GM12878 (cell line): ENCODE results near the gene LDLRAD4. TPM values are rescaled to one million over a fixed set of nuclear protein-coding genes. Genes with fewer than 3 reads are reported as not detected.

Experiments used
- ATAC-seq: fragments of 200-7000 bp; cut with Tn5 transposase; 3 replicates; pipeline ENCODE4 v1.9.1; 2020; ENCODE audit warnings: mild to moderate bottlenecking, moderate library complexity
- BruUV-seq: library from RNA; stranded (reverse); fragments of 400-500 nt; replicated peaks from 2 replicates; lab custom pipeline; 2021; lab: Mats Ljungman, UMichigan
- CTCF ChIA-PET: fragments of 300-600 bp; sonication (Branson Sonifier 250); formaldehyde crosslinking; extraction: SDS; loops from one replicate; lab custom pipeline; 2021; ENCODE audit warnings: inconsistent platforms; lab: Yijun Ruan, JAX
- POLR2A ChIA-PET: fragments of 350-600 bp; formaldehyde crosslinking; extraction: SDS; loops from one replicate; lab custom pipeline; 2021; ENCODE audit warnings: inconsistent platforms; lab: Charles Lee
- RAD21 ChIA-PET: fragments of 300-600 bp; sonication (Branson Sonifier 250); formaldehyde crosslinking; loops from one replicate; lab custom pipeline; 2023; ENCODE audit warnings: antibody characterized with exemption; ENCODE audit not compliant: unreplicated experiment; lab: Charles Lee
- SMC1A ChIA-PET: fragments of 300-600 bp; sonication (Branson Sonifier 250); formaldehyde crosslinking; loops from one replicate; lab custom pipeline; 2023; ENCODE audit not compliant: unreplicated experiment, uncharacterized antibody; lab: Charles Lee
- DNase-seq: peaks from one replicate; pipeline ENCODE4 v3.0.0-alpha.2; 2011; ENCODE audit warnings: low read depth, low spot score
- FAIRE-seq: peaks from 3 replicates; lab custom pipeline; 2011; peaks lifted over from hg19 to GRCh38; lab: Jason Lieb, UNC
- H2AFZ ChIP-seq: 2 replicates; pipeline ENCODE4 v1.6.0; 2011; ENCODE audit warnings: low read depth, low read length, control low read depth; ENCODE audit not compliant: control insufficient read depth
- H3K27ac ChIP-seq: 2 replicates; pipeline ENCODE4 v1.5.1; 2011; ENCODE audit warnings: control low read depth; ENCODE audit not compliant: control insufficient read depth, insufficient read depth
- H3K27me3 ChIP-seq, 2 experiments: replicated peaks in 1 of 2; 2 replicates each; pipeline versions ENCODE4 v1.6.0 to v1.6.1; 2011; ENCODE audit warnings: low read length in 1 of 2; ENCODE audit not compliant: control insufficient read depth in 2 of 2, insufficient read depth in 2 of 2
- H3K36me3 ChIP-seq, 2 experiments: 2 replicates each; pipeline ENCODE4 v1.5.1; 2011; ENCODE audit warnings: low read length in 1 of 2; ENCODE audit not compliant: control insufficient read depth in 2 of 2, insufficient read depth in 2 of 2
- H3K4me1 ChIP-seq: 2 replicates; pipeline ENCODE4 v1.6.1; 2011; ENCODE audit warnings: mild to moderate bottlenecking, low read length, moderate library complexity, mixed read lengths; ENCODE audit not compliant: control insufficient read depth, insufficient read depth
- H3K4me2 ChIP-seq: 2 replicates; pipeline ENCODE4 v1.6.0; 2011; ENCODE audit warnings: control low read depth; ENCODE audit not compliant: control insufficient read depth, insufficient read depth
- H3K4me3 ChIP-seq: fragments of 200-600 bp; sonication (generic); 2 replicates; pipeline ENCODE4 v1.5.1; 2016
- H3K79me2 ChIP-seq: 2 replicates; pipeline ENCODE4 v1.6.0; 2011; ENCODE audit warnings: low read length; ENCODE audit not compliant: control insufficient read depth, insufficient read depth
- H3K9ac ChIP-seq: 2 replicates; pipeline ENCODE4 v1.8.0; 2011; ENCODE audit warnings: low read length, control low read depth, mixed read lengths; ENCODE audit not compliant: control insufficient read depth, insufficient read depth
- H3K9me3 ChIP-seq: replicated peaks from 3 replicates; pipeline ENCODE4 v1.5.1; 2011; ENCODE audit warnings: mild to moderate bottlenecking, low read length; ENCODE audit not compliant: control insufficient read depth, insufficient read depth
- H4K20me1 ChIP-seq: 2 replicates; pipeline ENCODE4 v1.6.0; 2011; ENCODE audit not compliant: control insufficient read depth, insufficient read depth
- ATF3 ChIP-seq: IDR thresholded peaks from 2 replicates; pipeline ENCODE4 v1.6.1; 2011; ENCODE audit warnings: low read depth, mild to moderate bottlenecking, low read length, moderate library complexity, borderline replicate concordance; ENCODE audit errors: extremely low read depth
- BCLAF1 ChIP-seq: fragments of 450-650 bp; IDR thresholded peaks from 2 replicates; pipeline ENCODE4 v1.6.1; 2017; ENCODE audit warnings: antibody characterized with exemption, mild to moderate bottlenecking, moderate library complexity
- CBX5 ChIP-seq: sonication (generic); IDR thresholded peaks from 2 replicates; pipeline ENCODE4 v1.6.1; 2016; ENCODE audit warnings: low read depth, moderate library complexity, mild to moderate bottlenecking, inconsistent platforms
- ESRRA ChIP-seq: IDR thresholded peaks from 2 replicates; pipeline ENCODE4 v1.6.1; 2012; ENCODE audit warnings: mild to moderate bottlenecking, low read length, improper control_type of control experiment
- ETV6 ChIP-seq, 2 experiments: fragments of 450-650 bp in 1 of 2; IDR thresholded peaks in 1 of 2; conservative IDR thresholded peaks in 1 of 2; 2 replicates each; pipeline ENCODE4 v1.6.1; 2014; ENCODE audit warnings: antibody characterized with exemption in 1 of 2, borderline replicate concordance in 1 of 2, low read depth in 1 of 2, mild to moderate bottlenecking in 1 of 2, moderate library complexity in 1 of 2
- FOXK2 ChIP-seq: fragments of 450-650 bp; IDR thresholded peaks from 2 replicates; pipeline ENCODE4 v1.6.1; 2017; ENCODE audit warnings: mild to moderate bottlenecking, moderate library complexity
- HDGF ChIP-seq: fragments of 450-650 bp; IDR thresholded peaks from 2 replicates; pipeline ENCODE4 v1.6.1; 2016; ENCODE audit warnings: antibody characterized with exemption
- KAT2A ChIP-seq: conservative IDR thresholded peaks from 2 replicates; pipeline ENCODE4 v1.6.1; 2011; ENCODE audit warnings: low read depth, low read length; ENCODE audit not compliant: control insufficient read depth
- MYB ChIP-seq: fragments of 150-350 bp; IDR thresholded peaks from 2 replicates; pipeline ENCODE4 v1.6.1; 2014; ENCODE audit warnings: mild to moderate bottlenecking, low read depth, low read length, borderline replicate concordance
- POLR2A ChIP-seq: IDR thresholded peaks from 2 replicates; pipeline ENCODE4 v1.6.1; 2011; ENCODE audit warnings: low read depth, mild to moderate bottlenecking, low read length
- SREBF2 ChIP-seq: IDR thresholded peaks from 2 replicates; pipeline ENCODE4 v1.6.1; 2012; ENCODE audit warnings: mild to moderate bottlenecking, low read length
- TAF1 ChIP-seq: IDR thresholded peaks from 2 replicates; pipeline ENCODE4 v1.6.1; 2011; ENCODE audit warnings: mild to moderate bottlenecking, low read depth, low read length, borderline replicate concordance
- TCF7 ChIP-seq: IDR thresholded peaks from 2 replicates; pipeline ENCODE4 v1.6.1; 2014; ENCODE audit warnings: antibody characterized with exemption, borderline replicate concordance
- ZBTB40 ChIP-seq: fragments of 450-650 bp; IDR thresholded peaks from 2 replicates; pipeline ENCODE4 v1.6.1; 2016; ENCODE audit warnings: mild to moderate bottlenecking, moderate library complexity, borderline replicate concordance
- ZNF24 ChIP-seq: fragments of 450-650 bp; IDR thresholded peaks from 2 replicates; pipeline ENCODE4 v1.6.1; 2017; ENCODE audit warnings: antibody characterized with exemption, mild to moderate bottlenecking
- ZZZ3 ChIP-seq: IDR thresholded peaks from 2 replicates; pipeline ENCODE4 v1.6.1; 2011; ENCODE audit warnings: low read depth; ENCODE audit not compliant: control insufficient read depth, insufficient read length
- WGBS: methylation state at CpG from one replicate; pipeline ENCODE4 v1.1.6; 2016; ENCODE audit warnings: low lambda C conversion rate; ENCODE audit not compliant: insufficient replicate concordance, insufficient coverage; ENCODE audit errors: missing lambda C conversion rate; 5-methylcytosine and 5-hydroxymethylcytosine counted together
- in situ Hi-C: fragments of 300-500 bp; cut with MboI; formaldehyde crosslinking; loops from 9 replicates; pipeline ENCODE4 v1.14.3; 2018; ENCODE audit warnings: mixed read lengths
- intact Hi-C: fragments of 100-400 bp; cut with micrococcal nuclease; formaldehyde crosslinking; loops from one replicate; pipeline ENCODE4 v1.14.2; 2022; ENCODE audit not compliant: unreplicated experiment
- polyA plus RNA-seq, 11 experiments: library from polyadenylated mRNA; depleted of rRNA in 4 of 11; unstranded in 6 of 11; stranded (reverse) in 5 of 11; fragments of >200 nt; fragmentation: Nextera tagmentation in 4 of 11; fragmentation: Illumina TruSeq in 1 of 11; extraction: Ambion mirVana in 4 of 11; extraction: Trizol in 1 of 11; gene quantifications; 1 replicate in 1 of 11; 2 replicates in 10 of 11; pipeline versions ENCODE4 v1.2.1 to v1.2.3, GENCODE V29; 2011 to 2016; ENCODE audit warnings: inconsistent platforms in 2 of 11, missing spikeins in 2 of 11, low read depth in 1 of 11
- total RNA-seq, 4 experiments: library from RNA; depleted of rRNA in 3 of 4; stranded (reverse); fragments of >200 nt in 3 of 4; fragmentation: Illumina TruSeq in 1 of 4; extraction: Trizol in 1 of 4; gene quantifications; 2 replicates each; pipeline versions ENCODE4 v1.2.1 to v1.2.3, GENCODE V29; 2013 to 2021

The LDLRAD4 gene
- total and polyA plus RNA-seq, 10 of the 15 experiments (the other 5 are each of a cell fraction or from before 2014, with no cell fraction given), result 2.7 to 16.8 (median 11.2) TPM

GRCh38 chr18:13604786-13605185 lies 386.2 kb downstream of the LDLRAD4 start:
- Histone ChIP-seq H3K79me2 (no peaks in the 10 kb centered on the region), H2AFZ (no peak overlapping the region), H3K27ac (no peak overlapping the region), H3K4me1 (peaks cover 30% of the 10 kb centered on the region), H3K27me3 (no peaks in the 10 kb centered on the region), H3K9ac (no peak overlapping the region), H3K4me2 (no peak overlapping the region), H3K9me3 (peaks cover 13% of the 10 kb centered on the region; the same call in 2 of the 3 replicates), H4K20me1 (no peaks in the 10 kb centered on the region), H3K4me3 (no peak overlapping the region)
- in situ Hi-C loops, result no loop called here
- DNase-seq, result no peak
- ChIA-PET CTCF (no interaction called here), SMC1A (interaction anchor here (2.2 to 3.4 kb wide), 3 partner anchors 17 to 27 kb away, joined by 8 to 19 read pairs (median 8); no protein-coding TSS in a partner anchor), RAD21 (interaction anchor here (1.2 to 1.5 kb wide), 2 partner anchors 9 to 43 kb away, joined by 5 to 6 read pairs; no protein-coding TSS in a partner anchor)
- FAIRE-seq, result no peak
- ATAC-seq, result no peak
- TF ChIP-seq HDGF, result no peak
- TF ChIP-seq TCF7, result no peak
- TF ChIP-seq ETV6 (conservative IDR thresholded peaks at IDR 0.05 in 1 of 2, IDR thresholded peaks at IDR 0.05 in 1 of 2; ENCODE audit: borderline replicate concordance in 1 of 2, low read depth in 1 of 2), result no peak
- no peak for TF ChIP-seq ESRRA
- no peak for TF ChIP-seq MYB
- no peak for TF ChIP-seq ZZZ3
- TF ChIP-seq KAT2A, result no peak
- no peak for TF ChIP-seq ZNF24
- TF ChIP-seq CBX5, result no peak
- TF ChIP-seq SREBF2, result no peak
- no peak for TF ChIP-seq TAF1
- no peak for TF ChIP-seq FOXK2
- no peak for TF ChIP-seq ZBTB40
- TF ChIP-seq POLR2A, result no peak
- TF ChIP-seq BCLAF1, result no peak
- TF ChIP-seq ATF3, result no peak
- TF ChIP-seq, all 136 proteins: peak for 0
- H3K36me3 ChIP-seq, result no peaks in the 10 kb centered on the region
- intact Hi-C loops, result loop anchor here (5.0 kb wide), 1 partner anchor 123 kb away; the partner anchor contains the start of genes FAM210A and RNMT
- no TSS peak for BruUV-seq
- 93% methylated on average over 7 of the region's 7 CpGs for WGBS
- POLR2A ChIA-PET, result interaction anchor here (1.2 to 2.6 kb wide), 2 partner anchors 16 to 17 kb away, joined by 4 to 16 read pairs; no protein-coding TSS in a partner anchor
